HEK293 (cell line): ENCODE data around the gene APOL1.

Experiments
- YY1 ChIP-seq: fragments of 450-650 bp; formaldehyde crosslinking; IDR thresholded peaks from 2 replicates; pipeline ENCODE4 v1.5.1; 2018; ENCODE audit warnings: missing biosample characterization, missing genetic modification characterization
- ZNF433 ChIP-seq: fragments of 450-650 bp; formaldehyde crosslinking; IDR thresholded peaks from 2 replicates; pipeline ENCODE4 v1.5.1; 2016; ENCODE audit warnings: missing biosample characterization, missing genetic modification characterization, low read depth
- ZNF747 ChIP-seq: fragments of 450-650 bp; formaldehyde crosslinking; IDR thresholded peaks from 2 replicates; pipeline ENCODE4 v1.5.1; 2016; ENCODE audit warnings: missing biosample characterization, missing genetic modification characterization
- TF ChIP-seq, protein P1 (sequence below): fragments of 450-650 bp; formaldehyde crosslinking; IDR thresholded peaks from 2 replicates; pipeline ENCODE4 v1.5.1; 2016; ENCODE audit warnings: missing biosample characterization, missing genetic modification characterization

DNA sequence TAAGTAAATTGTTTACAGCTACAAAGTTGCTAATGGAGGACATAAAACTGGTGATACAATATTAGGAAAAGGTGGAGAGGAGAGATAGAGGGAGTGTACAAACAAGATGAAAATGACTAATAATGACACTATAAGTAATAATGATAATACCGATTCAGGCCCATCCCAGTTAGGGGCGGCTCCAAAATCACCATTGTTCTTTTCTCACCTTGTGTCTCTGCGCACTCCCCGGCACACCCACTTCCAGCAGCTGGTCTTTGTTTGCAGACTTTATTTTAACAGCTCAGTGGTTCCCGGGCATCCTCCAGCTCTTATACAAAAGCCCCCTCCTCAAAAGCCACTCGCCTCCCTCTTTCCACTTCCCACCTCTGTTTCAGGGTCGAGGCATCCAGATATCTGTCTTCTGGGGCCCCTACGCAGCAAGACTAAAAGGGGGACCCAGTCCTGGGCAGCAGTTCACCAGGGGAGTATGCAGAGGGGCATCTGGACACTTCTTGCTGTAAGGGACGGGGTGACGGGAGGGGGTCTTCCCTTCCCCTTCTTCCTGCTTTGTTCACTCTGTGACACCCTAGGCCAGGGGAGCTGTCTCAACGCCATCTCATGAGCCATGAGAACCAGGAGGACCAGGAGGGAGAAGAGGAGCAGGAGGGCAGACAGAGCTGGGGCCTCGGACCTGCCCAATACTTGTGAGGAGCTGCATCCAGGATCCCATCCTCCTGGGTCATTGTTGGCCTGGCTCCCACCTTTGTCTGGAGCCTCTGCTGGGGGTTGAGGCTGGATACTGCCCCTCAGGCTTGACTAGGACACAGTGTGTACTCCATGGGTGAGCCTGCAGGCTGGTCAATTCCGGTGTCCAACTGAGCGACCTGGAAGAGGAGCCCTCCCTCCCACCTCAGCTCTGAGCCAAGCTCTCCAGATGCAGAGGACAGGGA is 16.3 kb upstream of the APOL1 start:
- TF ChIP-seq ZNF747 (tag by site-specific recombination) (no peak), YY1 (tag by site-specific recombination) (no peak), ZNF433 (no peak)
- TF ChIP-seq, protein P1, sequence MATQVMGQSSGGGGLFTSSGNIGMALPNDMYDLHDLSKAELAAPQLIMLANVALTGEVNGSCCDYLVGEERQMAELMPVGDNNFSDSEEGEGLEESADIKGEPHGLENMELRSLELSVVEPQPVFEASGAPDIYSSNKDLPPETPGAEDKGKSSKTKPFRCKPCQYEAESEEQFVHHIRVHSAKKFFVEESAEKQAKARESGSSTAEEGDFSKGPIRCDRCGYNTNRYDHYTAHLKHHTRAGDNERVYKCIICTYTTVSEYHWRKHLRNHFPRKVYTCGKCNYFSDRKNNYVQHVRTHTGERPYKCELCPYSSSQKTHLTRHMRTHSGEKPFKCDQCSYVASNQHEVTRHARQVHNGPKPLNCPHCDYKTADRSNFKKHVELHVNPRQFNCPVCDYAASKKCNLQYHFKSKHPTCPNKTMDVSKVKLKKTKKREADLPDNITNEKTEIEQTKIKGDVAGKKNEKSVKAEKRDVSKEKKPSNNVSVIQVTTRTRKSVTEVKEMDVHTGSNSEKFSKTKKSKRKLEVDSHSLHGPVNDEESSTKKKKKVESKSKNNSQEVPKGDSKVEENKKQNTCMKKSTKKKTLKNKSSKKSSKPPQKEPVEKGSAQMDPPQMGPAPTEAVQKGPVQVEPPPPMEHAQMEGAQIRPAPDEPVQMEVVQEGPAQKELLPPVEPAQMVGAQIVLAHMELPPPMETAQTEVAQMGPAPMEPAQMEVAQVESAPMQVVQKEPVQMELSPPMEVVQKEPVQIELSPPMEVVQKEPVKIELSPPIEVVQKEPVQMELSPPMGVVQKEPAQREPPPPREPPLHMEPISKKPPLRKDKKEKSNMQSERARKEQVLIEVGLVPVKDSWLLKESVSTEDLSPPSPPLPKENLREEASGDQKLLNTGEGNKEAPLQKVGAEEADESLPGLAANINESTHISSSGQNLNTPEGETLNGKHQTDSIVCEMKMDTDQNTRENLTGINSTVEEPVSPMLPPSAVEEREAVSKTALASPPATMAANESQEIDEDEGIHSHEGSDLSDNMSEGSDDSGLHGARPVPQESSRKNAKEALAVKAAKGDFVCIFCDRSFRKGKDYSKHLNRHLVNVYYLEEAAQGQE (tag by site-specific recombination): no peak
